MV-4-11 (cell line): Measurements from ENCODE around the gene GFAP.

ENCODE experiments used
- DNase-seq: peaks from one replicate; lab custom pipeline; 2025; lab: John Stamatoyannopoulos, UW

Gene GFAP

DNA sequence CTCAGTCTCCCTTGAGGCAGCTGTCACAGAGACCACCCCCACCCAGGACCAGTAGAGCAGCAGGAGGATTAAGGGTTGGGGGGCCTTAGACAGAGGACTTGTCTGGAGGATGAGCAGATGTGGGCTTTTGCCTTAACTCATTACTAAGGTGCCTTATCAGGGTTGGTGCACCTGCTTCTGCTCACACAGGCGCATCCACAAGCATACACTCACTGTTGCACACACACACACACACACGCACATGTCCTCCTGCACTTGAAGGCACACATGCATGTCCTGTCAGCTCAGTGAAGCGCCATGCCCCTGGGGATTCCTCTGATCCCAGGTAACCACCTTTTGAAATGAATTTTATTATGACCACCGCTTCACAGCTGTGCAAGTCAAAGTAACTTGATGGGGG, 1.2 kb downstream of the GFAP start:
- no peak for DNase-seq

DNA sequence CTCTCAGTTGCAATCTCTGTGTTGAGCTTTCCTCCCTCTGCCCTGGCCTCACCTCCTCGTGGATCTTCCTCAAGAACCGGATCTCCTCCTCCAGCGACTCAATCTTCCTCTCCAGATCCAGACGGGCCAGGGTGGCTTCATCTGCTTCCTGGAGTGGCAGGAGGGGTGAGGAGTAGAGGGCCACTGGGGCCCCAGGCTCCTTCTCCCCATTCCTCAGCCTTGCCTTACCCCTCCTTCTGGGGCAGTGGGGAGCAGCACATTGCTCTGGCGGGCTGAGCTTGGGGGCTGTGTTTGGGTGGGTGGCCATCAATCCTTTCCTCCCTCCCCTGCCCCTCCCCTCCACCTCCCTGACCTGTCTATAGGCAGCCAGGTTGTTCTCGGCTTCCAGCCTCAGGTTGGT, 1.6 kb downstream of the GFAP start:
- no peak for DNase-seq

DNA sequence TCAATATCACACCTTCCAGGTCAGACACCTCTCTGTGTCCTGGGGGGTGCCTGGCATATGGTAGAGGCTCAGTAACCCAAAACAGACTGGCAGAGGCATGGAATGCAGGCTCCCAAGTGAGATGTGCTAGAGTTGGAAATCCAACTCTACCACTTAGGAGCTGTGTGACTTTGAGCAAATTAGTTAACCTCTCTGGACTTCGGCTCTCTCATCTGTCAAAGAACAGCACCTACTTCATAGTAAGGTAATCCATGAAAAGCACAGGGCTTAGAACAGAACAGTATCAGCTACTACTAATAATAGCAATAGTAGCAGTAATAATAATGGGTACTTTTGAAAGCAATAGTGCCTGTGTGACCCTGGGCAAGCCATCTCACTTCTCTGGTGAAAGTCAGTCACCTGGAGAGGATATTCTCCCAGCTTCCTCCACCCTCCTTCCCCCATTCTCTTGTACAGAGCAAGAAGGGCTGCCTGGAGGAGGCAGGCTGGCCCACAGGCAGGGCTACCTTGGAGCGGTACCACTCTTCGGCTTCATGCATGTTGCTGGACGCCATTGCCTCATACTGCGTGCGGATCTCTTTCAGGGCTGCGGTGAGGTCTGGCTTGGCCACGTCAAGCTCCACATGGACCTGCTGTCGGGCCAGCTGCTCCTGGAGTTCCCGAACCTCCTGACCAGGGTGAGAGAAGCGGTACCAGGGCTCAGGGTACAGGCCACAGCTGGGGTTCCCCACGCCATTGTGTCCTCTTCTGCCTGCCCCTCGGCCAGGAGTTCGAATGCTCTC, 2.3 kb downstream of the GFAP start:
- no peak for DNase-seq

DNA sequence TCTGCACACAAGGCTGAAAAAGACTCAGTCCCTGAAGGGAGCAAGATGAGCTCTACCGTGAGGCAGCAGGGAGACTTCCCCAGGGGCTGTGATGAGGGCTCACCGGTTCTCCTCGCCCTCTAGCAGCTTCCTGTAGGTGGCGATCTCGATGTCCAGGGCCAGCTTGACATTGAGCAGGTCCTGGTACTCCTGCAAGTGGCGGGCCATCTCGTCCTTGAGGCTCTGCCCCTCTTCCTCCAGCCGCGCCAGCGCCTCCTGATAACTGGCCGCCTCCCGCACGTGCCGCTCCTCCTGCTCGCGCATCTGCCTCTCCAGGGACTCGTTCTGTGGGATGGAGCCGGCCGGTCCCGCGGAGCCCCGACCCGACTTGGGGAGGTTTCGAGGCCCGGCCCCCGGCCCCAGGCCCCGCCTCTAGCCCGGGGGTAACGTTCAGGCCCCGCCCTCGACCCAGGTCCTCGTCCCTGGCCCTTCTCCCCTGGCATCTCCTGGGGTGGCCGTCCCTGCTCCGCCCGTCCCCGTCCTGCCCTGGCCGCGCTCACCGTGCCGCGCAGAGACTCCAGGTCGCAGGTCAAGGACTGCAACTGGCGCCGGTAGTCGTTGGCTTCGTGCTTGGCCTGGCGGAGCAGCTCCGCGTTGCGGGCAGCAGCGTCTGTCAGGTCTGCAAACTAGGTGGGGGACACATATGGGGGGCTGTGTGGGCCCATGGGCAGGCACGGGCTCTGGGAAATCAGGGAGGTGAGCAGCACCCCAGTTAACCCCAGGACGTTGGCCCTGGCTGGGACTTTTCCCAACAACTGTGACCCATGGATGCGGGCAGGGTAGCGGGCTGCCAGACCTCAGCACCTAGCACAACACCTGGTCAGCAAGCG, 3.9 kb downstream of the GFAP start:
- DNase-seq: peak; percentile 30

DNA sequence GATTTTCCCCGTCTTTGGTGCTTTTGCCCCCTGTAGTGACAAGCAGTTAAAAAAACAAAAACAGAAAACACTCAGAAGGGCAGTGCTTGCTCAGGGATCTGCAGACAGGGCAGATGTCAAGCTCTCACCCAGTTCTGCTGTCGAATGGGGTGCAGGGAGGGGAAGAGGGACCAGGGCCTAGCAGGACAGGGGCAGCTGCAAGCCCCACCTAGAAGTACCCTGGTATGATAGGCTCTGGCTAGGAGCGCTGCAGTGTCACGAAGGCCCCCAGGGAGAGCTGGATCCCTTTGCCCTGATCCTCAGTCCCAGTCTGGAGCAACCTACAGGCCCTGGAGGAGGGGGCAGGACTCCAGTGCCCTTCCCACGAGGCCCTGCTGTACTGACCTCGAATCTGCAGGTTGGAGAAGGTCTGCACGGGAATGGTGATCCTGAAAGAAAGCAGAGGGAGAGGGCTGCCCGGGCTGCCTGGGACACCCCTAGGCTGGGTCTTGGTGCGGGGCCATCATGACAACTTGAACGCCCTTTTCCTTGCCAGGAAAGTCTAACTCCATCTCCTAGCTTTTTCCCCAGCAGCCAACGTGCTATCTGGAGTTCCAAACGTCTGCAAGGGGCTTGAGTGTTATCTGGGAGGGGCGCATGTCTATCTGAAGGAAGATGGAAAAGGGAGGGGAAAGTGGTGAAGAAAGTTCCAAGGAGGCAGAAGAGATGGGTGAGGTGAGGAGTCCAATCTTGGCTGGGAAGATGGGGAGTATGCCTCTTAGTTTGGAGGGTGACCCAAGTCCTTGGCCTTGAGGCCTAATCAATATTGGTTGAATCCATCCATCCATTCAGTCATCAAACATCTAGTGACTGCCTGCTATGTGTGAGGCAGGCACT, 4.8 kb downstream of the GFAP start:
- DNase-seq: no peak

DNA sequence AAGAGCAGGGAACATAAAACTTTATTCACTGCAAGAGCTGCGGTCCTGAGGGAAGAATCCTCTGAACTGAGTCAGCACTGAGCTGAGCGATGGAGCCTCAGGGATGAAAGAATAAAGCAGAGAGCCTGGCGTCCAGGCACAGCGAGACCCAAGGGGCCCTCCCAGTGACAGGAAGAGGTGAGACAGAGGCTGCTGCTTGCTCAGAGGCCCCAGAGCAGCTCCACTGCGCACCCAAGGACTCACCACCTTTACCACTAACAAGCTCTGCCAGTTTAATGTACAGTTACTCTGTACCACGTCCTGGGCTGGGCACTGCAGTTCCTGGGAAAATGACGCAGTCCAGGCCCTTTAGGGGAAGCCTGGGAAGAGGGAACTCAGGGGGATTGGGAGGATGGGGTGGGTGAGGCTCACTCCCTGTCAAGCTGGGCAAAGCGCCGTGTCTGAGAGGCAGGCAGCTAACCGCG, 5.6 kb downstream of the GFAP start:
- no peak for DNase-seq

DNA sequence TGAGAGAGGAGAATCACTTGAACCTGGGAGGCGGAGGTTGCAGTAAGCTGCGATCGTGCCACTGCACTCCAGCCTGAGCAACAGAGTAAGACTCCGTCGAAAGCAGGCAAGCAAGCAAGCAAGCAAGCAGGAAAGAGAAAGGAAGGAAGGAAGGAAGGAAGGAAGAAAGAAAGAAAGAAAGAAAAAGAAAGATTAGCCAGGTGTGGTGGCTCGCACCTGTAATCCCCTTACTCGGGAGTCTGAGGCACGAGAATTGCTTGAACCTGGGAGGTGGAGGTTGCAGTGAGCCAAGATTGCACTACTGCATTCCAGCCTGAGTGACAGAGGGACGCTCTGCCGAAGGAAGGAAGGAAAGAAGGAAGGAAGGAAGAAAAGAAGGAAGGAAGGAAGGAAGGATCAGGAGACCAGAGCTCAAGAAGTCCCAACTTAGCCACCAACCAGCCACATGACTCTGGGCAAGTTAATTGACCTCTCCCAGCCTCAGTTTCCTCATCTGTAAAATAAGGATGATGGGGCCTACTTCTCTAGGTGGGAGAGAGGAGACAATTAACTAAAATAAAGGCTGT, 6.5 kb downstream of the GFAP start:
- no peak for DNase-seq

DNA sequence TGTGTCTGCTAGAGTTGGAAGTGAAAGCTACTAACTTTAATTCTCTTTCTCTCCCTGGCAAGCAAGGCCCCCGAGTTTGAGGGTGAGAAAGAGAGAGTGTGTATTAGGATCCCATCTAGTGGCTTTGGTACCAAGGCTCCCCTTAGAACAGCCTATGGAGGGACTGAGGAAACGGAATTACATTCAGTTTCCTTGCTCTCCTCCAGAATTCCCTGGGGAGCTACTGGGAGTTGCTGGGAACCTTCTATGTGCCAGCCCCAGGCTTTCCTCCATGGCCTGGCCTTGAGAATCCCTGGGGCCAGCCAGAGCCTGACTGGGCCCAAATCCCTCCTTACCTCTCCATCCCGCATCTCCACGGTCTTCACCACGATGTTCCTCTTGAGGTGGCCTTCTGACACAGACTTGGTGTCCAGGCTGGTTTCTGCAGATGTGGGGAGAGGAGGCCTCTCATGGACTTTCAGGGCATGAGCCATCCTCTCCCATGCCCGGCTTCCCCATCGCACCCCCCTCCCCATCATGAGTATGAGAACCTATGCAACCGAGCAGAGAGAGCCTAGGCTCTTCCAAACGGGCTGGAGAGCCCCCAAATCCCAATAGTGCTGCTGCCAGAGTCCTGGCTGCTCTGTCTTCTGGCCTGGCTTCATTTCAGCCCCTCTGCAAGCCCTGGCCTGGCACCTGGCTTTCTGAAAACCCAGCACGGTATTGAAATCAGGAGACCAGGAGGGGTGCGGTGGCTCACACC, 7.4 kb downstream of the GFAP start:
- DNase-seq: no peak

DNA sequence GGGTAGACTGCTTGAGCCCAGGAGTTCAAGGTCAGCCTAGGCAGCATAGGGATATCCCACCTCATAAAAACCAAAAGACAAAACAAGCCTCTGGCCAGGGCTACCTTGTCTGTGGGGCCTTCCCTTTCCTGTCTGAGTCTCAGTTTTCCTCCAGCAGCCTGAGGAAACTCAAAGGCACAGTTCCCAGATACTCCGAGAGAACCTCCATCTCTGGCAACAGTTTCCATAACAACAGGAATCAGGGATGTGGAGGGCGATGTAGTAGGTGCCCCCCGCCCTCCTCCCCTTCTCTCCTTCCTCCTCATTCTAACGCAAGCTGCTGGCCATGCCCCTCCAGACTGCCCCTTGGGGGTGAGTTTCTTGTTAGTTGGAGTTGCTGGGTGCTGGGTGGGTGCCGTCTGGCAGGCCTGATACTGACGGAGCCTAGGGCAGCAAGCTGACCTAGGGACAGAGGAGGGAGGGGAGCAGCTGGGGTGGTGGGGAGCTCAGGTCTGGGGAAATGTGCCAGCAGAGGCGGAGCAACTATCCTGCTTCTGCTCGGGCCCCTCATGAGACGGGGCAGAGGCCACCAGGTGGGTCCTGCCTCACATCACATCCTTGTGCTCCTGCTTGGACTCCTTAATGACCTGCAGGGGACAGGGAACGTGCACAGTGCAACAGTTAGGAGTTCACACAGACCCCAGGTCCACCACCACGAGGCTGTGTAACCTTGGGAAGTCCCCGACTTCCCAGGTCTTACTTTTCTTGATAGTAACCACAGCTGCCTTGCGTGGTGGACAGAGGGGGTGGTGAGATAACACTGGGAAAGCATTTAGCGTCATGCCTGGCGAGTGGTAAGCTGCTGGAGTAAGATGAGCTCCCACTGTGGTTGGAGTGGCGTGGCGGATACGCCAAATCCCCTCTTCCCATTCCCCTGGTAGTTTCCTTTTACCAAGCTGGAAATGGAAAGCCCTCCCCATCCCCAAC, 8.3 kb downstream of the GFAP start:
- DNase-seq: no peak

DNA sequence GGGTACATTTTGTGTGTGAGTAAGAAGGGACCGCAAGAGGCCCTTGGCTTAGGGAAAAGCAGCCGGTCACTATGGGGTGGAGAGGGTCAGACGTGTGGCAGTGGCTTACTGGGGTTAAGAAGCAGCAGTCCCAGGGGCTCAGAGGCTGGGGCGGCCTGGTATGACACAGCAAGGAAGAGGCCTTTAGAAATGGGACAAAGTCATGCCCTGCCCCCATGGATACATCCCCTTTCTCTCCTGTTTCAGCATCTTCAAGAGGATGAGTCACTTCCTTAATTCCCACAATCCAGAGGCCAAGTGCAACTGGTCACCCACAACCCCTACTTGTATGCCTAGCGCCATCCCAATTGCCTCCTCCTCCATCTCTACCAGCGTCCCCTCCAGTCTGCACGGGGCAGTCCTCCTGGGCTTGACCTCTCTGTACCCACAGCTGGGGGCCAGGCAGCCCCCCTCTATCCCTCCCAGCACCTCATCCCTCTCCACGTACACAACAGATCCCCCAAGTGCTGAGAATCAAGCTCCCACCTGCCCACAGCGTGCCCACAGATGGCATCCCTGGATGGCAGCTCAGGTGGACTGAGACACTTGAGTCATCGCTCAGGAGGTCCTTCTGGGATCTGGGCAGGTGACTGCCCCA, 9.2 kb downstream of the GFAP start:
- DNase-seq: peak; percentile 68

DNA sequence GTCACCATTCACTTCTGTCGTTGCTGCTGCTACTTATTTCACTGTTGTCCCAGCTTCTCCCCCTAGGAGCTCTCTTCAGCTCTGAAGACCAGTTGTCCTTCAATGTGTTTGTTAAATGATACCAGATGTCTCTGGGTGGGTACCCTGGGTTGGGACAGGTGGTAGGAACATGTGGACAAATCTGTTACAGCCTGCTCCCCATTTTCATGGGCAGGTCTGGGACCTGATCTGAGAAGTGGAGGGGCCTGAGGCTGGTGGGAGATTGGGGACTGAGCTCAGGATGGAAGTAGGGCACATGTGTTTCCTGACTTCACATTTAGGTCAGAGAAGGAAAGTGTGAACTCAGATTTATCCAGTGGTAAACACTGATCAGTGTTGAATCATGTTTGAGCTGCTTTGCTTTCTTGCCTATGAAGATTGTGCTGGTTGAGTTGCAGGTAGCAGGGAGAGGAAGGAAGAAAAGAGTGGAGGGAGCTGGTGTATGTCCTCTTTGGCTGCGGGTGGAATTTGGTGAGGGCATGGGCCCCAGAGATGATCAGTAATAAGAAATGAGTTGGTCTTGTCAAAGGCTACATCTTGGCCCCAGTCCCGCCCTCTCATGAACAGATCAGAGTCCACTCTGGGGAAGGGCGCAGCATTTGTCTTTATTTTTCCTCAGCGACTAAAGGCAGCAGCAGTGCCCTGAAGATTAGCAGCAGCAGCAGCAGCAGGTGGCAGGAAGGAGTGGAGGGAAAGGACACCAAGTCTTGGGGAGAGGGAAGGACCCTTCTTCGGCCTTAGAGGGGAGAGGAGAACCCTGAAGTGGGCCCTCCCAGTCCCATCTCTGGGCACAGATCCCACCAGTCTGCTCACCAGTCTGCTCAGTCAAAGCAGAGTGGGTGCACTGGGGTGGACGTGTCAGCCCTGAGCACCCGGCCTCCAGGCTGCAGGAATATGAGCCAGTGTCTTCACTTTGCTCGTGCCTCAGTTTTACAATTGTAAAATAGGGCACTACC, 10.0 kb downstream of the GFAP start:
- DNase-seq: no peak

DNA sequence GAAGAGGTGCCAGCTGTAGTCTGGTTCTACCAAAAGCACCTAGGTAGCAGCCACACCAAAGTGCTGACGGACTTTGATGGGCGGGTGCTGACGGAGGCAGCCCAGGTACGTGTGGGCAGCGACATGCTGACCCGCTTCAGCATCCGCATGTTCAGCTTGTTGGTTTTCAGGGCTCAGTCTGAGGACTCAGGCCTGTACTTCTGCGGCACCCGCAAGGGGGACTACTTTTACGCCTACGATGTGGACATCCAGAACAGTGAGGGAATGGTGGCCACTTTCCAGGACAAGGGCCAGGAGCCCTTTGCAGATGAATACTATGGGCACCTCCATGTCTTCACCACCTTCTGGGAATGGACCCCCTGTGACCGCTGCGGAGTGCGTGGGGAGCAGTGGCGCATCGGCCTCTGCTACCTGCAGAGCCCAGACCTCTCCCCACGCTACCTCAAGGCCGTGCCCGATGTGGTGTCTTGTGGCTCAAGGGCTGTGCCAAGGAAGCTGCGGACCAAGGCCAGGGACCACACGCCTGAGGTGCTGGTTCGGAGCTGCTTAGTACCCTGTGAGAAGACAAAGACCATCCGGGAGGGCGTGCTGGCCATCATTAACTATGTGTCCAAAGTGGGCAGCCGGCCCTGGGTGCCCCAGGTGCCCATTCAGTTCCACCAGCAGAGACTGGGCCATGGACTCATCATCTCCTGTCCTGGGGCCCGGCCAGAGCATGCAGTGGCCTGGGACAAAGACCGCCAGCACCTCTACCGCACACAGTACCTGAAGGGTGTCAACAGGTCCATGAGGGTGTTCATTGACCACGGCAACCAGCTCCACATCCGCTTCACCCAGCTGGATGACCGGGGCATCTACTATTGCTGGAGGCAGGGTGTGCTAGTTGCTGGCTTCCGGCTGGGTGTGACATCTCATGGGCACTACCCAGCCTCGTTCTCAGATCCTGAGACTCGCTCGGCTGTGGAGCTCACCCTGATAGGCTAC, 11.0 kb downstream of the GFAP start:
- no peak for DNase-seq

DNA sequence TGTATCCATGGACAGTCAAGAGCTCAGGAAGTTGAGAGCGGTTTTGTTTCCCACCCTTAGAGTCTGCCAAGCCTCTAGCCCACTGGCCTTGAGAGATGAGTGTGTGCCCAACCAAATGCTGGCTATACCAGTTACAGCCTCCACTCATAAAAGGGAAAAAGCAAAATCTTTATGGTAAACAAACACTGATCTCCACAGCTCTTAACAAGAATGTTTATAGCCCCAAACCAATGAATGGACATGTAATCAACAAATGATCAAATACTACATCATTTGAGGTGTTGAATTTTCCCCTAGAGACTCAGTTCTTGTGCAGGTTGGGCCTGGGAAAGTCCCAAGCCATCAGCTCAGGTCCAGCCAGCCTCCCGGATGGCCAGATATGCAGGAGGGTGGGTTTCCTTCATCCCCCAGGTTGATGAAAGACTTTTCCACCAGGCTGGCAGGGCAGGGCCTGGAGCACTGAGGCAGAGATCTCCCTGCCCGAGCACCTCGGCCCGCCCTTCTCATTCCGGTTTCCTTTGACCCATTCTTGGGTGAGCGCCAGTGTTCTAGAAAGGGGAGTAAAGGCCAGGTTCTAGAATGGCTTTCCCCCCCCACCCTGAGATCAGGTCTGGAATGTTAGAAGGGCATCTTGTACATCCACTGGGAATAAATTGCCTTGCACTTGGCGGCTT, 12.2 kb downstream of the GFAP start:
- DNase-seq: no peak

DNA sequence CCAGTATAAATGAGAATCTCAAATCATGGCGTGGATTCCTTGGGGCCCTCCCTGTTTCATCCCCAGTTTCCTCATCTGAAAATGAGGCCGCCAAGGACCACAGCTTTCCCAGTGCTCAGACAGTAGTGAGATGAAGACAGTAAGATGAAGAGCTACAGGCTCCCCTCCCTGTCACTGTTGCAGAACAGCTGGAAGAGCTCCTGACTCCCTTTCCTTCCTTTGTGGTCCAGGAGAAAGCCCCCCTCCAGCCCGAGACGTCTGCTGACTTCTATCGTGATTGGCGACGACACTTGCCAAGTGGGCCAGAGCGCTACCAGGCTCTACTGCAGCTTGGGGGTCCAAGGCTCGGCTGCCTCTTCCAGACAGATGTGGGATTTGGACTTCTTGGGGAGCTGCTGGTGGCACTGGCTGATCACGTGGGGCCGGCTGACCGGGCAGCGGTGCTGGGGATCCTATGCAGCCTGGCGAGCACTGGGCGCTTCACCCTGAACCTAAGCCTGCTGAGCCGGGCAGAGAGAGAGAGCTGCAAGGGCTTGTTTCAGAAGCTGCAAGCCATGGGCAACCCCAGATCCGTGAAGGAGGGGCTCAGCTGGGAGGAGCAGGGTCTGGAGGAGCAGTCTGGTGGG, 13.1 kb downstream of the GFAP start:
- DNase-seq: no peak

DNA sequence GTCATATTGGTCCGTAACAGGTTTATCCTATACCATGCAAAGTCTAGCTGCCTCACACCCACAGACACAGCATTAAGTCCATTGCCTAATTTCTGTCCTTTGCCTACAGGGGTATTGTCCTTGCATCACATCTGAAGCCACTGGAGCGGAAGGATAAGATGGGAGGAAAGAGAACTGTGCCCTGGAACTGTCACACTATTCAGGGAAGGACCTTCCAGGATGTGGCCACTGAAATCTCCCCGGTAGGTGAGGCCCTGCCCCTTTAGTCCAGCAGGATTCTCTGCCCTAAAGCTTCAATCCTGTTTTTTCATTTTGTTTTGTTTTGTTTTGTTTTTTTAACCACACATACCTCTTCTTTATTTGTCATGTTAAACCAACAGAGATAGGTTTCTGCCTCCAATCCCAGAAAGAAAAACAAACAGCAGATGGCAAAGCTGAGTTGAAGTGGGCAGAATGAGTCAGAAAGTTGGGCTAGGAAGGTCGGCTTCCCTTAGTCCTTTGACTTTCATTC, 13.8 kb downstream of the GFAP start:
- DNase-seq: peak; percentile 37

DNA sequence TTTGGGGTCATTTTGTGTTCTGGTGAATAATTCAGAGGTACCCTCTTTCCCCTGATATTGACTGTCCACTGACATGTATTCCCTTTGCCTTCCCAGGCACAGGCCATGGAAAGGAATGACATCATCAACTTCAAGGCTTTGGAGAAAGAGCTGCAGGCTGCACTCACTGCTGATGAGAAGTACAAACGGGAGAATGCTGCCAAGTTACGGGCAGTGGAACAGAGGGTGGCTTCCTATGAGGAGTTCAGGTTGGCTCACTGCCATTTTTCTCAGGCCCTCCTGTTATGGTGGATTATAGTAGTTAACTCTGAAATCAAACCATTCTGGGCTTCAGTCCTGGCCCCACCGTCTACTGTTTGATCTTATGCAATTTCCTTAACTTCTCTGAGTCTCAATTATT, 14.4 kb downstream of the GFAP start:
- no peak for DNase-seq
